ENCODE data around the gene DDX25.

Gene DDX25

DNA sequence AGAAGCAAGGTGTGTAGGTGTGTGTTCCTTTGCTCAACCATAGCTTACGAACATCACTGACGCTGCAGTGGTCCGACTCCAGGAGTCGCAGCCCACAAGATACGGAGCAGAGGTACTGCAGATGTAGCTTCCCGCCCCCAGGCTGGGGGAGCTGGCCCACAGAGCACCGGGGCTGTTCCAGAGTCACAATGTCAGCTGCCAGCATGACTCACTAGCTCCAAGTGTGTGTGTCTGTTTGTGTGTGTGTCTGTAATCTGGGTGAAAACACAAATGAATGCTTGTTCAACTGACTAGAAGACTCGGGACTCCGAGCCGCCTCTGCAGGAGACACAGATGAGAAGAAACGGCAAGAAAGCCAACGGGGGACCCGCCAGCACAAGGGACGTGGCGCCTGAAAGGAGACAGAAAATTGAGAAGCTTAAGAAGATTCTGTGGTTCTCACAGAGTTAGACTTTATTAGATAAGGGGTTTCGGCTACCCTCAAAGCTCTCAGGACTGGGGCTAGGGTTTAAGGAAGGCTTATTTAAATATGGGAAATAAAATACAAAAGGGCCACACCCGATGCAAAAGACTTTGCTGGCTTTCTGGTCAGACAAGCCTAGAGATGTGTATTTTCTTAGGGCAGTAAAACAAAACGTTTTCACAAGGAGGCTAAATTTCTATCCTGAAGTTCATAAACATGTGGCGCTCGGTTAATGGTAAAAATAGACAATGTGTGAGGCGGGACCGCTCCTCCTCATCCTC is 52.3 kb downstream of the DDX25 start:
- intact Hi-C loops (cut with DNase I), result no loop called here
- peak; percentile 47 to 90 (median 68) for DNase-seq

DNA sequence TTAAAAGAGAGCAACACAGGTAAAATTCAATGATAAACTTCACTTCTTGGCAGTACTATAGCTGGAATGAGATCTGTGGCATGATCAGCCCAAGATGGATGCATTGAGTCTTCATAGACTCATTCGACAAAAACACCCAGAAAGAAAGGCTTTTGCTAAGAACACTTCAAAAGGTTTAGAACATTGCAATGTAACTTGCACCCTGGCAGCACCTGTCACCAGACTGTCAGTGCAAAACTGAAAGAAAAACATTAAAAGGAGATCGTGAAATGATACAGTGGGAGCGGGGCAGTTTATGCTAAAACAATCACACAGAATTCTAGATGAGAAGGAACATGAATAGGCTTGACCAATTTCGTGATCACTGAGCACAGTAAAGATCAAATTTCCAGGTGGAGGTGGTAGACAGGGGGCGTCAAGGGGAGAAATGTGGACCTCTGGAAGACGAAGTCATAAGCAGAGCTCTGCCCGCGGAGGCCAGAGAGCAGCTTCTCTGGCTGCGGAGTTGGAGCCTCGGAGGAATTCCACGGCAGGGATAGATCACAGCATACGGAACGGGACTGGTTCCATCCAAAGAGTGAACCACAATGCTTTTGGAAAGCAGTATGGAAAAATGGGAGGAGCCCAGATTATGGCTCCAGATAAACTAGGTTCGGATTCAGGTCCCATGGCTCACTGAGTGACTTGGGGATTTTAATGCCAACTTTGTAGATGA is 53.5 kb downstream of the DDX25 start:
- no peak for DNase-seq
- intact Hi-C loops (cut with DNase I), result no loop called here

DNA sequence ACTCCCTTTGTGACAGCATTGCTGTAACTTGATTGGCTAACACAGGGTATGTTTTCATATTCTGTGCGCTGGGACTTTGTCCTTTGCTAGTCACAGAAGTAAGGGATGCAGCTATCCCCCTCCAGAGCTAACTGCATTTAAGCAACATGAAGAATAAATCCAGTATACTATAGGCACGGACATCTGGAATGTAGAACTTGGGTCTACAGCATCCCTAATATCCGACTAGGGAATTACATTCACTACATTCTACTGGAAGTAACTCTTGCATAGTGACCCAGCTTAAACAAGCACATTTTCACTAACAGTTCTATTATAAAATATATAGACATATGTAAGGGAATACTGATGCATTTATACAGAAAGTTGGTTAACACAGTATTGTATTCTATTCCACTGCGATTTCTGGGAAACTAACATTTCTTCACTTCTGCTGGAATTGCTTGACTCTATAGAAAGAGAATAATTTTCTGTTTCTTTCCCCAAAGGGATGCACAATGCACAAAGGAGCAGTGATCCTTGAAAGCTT is 54.6 kb downstream of the DDX25 start:
- intact Hi-C loops (cut with DNase I), result no loop called here
- DNase-seq, result no peak

DNA sequence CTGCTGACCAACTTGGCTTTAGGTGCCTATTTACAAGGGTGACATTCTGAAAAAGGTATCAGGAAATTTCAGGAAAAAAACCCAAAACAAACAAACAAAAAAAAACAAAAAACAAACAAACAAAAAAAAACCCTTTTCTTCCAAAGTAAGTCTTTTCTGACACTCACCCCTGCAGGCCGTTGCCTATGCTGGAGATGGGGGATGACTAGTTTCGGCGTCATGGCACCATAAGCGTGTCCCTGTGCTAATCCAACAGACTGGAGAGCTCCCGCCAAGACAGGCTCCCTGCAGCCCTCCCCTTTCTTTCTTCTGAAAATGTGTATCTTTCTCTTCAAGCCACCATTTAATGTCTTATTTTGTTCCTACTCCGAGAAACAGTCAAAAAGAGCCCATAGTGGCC is 55.2 kb downstream of the DDX25 start:
- DNase-seq, result no peak
- intact Hi-C loops (cut with DNase I), result no loop called here

DNA sequence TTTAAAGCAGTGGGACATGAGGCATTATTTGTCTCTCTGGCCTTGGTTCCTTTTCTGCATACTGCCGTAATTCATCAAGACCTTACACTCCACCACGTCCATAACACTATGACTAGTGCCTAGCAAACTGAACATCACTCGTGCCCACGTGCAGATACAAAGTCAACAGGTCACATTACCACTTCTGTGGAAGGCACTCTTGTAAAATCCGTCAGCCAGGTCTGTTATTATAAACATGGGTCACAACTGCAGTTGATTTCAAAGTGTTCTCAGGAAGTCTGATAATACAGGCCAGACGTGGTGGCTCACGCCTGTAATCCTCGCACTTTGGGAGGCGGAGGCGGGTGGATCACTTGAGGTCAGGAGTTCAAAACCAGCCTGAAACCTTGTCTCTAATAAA is 55.6 kb downstream of the DDX25 start:
- intact Hi-C loops (cut with DNase I), result no loop called here

DNA sequence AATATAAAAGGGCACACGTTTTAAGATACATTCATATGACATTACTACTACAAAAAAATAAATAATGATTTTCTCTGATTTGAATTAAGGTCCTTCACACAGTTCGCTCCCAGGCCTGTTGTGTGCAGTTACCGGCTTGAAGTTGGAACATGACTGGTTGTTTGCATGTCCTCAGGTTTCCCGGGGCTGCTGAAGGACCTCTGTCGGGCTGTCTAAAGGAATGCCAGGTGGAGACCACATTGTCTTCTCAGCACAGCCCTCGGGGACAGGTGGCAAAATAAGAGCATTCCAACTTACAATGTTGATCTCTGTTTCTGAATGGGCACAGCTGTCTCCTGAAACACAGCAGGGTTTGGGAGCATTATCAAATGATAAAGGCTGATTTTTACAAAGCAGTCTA is 56.5 kb downstream of the DDX25 start:
- DNase-seq, result no peak
- intact Hi-C loops (cut with DNase I), result no loop called here

More for the DNA sequence above, 55.6 kb downstream of the DDX25 start:
- DNase-seq, result no peak

DNA sequence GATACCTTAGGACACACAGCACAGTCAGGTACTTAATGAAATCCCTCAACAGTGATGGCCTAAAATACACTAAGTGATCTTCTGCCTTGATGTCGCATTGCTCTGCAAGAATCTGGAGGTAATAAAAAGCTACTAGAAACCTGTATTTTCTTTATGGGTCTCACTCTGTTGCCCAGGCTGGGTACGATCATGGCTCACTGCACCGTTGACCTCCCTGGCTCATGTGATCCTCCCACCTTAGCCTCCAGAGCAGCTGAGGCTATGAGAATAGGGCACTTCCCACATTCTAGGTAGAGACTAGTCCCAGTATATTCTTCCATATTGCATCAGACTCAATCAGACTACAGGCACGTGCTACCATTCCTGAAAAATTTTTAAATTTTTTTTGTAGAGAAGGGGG is 63.2 kb downstream of the DDX25 start:
- intact Hi-C loops (cut with DNase I), result no loop called here
- DNase-seq, result no peak

DNA sequence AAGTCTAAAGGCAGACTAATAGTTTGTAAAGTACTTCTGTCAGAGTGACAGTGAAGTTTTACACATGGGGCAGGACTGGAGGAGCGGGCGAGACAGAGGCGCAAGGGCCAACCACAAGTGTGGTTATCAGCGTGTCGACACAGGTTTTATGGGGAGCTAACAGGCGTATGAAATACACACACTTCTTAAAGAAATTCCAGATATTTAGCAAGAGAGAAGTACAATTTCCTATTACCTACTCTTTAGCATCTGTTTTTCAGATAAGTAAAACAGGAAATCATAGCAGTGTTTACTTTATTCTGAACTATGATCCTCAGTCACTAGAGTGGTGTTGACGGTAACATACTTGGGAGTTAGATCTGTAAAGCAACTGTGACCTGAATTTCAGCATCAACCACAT is 64.0 kb downstream of the DDX25 start:
- intact Hi-C loops (cut with DNase I), result no loop called here
- no peak for DNase-seq

DNA sequence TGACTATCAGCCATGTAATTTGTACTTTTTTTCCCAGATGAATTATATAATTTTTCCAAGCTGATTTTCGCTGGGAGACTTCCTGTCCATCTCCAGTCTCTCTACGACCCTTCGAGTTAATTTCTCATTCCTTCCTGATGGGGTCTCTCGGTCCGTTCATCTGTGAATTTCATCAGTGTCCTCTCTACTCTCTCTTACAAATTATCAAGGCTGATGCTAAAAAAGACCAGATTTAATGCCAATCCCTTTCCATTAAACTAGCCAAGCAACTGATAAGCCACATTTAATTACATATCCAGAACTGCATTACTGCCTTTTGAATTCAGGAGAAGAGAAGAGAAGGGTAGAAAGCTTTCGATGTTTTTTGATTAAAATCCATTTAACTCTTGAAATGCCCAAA is 67.3 kb downstream of the DDX25 start:
- no peak for DNase-seq
- intact Hi-C loops (cut with DNase I), result no loop called here

DNA sequence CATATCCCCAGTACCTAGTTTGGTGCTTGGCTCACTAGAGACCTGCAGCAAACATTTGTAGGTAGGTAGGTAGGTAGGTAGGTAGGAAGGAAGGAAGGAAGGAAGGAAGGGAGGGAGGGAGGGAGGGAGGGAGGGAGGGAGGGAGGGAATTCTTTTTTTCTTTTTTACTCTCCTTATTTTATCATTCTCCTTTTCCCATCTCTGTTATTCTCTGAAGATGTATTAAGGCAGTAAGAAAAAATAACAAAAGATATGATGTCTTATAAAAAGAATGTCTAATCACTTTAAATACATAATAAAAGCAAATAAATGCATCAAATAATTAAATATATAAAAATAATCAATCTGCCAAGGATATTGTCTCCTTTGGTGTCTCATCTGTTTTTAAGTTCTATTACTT is 70.0 kb downstream of the DDX25 start:
- DNase-seq, result no peak
- intact Hi-C loops (cut with DNase I), result no loop called here

DNA sequence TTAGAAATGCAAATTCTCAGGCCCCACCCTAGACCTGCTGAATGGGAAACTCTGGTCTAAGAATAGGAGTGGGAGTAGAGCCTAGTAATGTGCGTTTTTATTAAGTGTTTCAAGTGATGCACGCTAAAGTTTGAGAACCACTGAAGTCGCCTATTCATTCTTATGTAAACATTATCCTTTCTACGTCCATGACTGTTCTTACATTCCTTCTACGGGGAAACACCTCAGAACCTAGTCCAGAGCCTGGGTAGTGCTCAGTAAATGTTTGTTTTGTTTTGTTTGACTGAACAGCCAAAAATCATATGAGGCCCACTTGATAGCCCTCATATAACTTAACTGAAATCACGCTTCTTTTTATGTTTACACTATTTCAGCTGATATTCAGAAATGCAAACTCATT is 71.3 kb downstream of the DDX25 start:
- intact Hi-C loops (cut with DNase I), result no loop called here
- DNase-seq, result no peak

DNA sequence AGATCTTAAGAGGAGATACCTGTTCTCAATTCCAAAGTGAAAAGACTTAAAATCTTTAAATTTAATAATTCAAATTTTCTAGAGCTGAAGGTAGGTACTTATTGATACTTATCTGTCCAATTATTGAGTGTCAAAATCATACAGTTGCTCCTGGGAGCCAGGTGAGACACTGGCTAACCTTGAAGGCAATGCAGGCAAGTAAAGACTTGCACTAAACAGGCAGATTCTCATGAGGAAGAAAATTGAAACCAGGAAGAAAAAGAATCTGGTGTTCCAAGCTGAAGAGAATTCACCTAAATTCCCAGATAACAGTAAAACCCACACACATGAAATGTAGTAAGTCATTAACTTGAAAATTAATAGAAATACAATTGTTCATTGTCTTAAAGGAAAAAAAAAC is 71.8 kb downstream of the DDX25 start:
- intact Hi-C loops (cut with DNase I), result no loop called here
- no peak for DNase-seq

DNA sequence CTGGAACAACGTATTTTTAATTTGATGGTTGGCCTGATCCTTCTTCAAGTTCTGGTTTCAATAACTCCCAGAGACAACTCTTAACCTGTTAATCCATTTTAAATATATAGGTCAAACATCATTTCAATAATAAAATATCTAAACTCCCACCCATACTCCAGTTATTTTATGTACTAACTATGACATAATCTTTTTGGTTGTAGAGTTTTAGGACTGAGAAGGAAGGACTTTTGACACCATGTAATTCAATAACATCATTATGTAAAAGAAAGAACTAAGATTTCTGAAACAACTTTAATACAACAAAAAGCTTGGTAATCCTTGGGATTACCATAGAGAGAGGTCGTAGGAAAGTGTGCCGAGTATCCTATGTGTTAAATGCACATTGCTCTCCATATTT is 73.0 kb downstream of the DDX25 start:
- intact Hi-C loops (cut with DNase I), result no loop called here
- no peak for DNase-seq

DNA sequence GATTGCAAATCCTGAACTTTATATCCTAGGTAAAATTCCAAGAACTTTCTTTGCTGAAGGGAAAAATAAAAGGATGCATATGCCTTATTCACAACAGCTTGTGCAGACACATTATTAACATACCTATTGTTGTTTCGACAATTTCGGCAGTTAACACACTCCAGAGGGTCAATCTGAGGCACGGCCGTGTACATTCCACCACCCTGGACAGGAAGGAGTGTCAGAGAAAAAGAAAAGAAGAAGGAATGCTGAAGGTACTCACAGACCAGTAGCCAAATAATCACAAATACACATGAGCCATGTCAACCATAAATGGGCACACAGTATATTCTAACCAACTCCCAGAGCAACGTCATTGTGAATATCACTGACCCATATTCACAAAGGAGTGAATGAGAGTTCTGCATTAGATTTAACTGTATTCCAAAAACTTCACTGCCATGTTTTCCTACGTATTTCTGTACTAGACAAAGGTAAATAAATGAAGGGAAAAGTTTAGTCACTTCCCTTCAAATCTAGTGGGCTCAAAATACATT is 73.9 kb downstream of the DDX25 start:
- intact Hi-C loops (cut with DNase I), result no loop called here
- no peak for DNase-seq
